Lung (tissue), 12 donors: ENCODE results near the gene CIC. TPM values are rescaled to one million over a fixed set of nuclear protein-coding genes. Genes with fewer than 3 reads are reported as not detected.

Experiments
- ATAC-seq: fragments of 200-7000 bp; cut with Tn5 transposase; one replicate; pipeline ENCODE4 v1.9.1; 2020; ENCODE audit warnings: moderate number of reproducible peaks; ENCODE audit not compliant: insufficient read depth, low FRiP score
- DNase-seq, 3 donors: peaks; one replicate each; pipeline ENCODE4 v3.0.0-alpha.2; 2013 to 2017
- H3K27ac ChIP-seq, 2 donors: one replicate each; pipeline ENCODE4 v1.5.1; 2013; ENCODE audit warnings: mild to moderate bottlenecking in 2 of 2, moderate library complexity in 2 of 2, control low read depth in 1 of 2, inconsistent platforms in 1 of 2, low read depth in 1 of 2, low read length in 1 of 2
- H3K27me3 ChIP-seq, 3 donors: one replicate each; pipeline ENCODE4 v1.5.1; 2013; ENCODE audit warnings: low read length in 2 of 3; ENCODE audit not compliant: control insufficient read depth in 3 of 3, insufficient read depth in 3 of 3
- H3K36me3 ChIP-seq, 4 donors: one replicate each; pipeline ENCODE4 v1.5.1; 2013; ENCODE audit warnings: low read length in 4 of 4, mild to moderate bottlenecking in 1 of 4, moderate library complexity in 1 of 4; ENCODE audit not compliant: control insufficient read depth in 4 of 4, insufficient read depth in 4 of 4
- H3K4me1 ChIP-seq, 5 donors: one replicate each; pipeline ENCODE4 v1.5.1; 2013; ENCODE audit warnings: low read length in 5 of 5, mild to moderate bottlenecking in 2 of 5, moderate library complexity in 1 of 5; ENCODE audit not compliant: control insufficient read depth in 5 of 5, insufficient read depth in 5 of 5
- H3K4me3 ChIP-seq: one replicate; pipeline ENCODE4 v1.5.1; 2013; ENCODE audit warnings: mild to moderate bottlenecking, control low read depth, moderate library complexity
- H3K9ac ChIP-seq, 2 donors: one replicate each; pipeline ENCODE4 v1.5.1; 2013; ENCODE audit warnings: low read length in 2 of 2, control low read depth in 1 of 2; ENCODE audit not compliant: insufficient read depth in 1 of 2
- H3K9me3 ChIP-seq, 4 donors: one replicate each; pipeline ENCODE4 v1.5.1; 2013; ENCODE audit warnings: low read length in 3 of 4, mild to moderate bottlenecking in 1 of 4, moderate library complexity in 1 of 4; ENCODE audit not compliant: control insufficient read depth in 4 of 4, insufficient read depth in 3 of 4
- CTCF ChIP-seq: IDR thresholded peaks from 2 replicates; pipeline ENCODE4 v1.5.1; 2012; ENCODE audit warnings: mild to moderate bottlenecking; ENCODE audit errors: control extremely low read depth, extremely low read depth
- WGBS, 2 donors: extraction: QIAGEN DNeasy Blood & Tissue Kit; methylation state at CpG; one replicate each; pipeline ENCODE4 v1.1.7; 2013; 5-methylcytosine and 5-hydroxymethylcytosine counted together
- polyA plus RNA-seq, 2 donors: library from polyadenylated mRNA; stranded (reverse); fragments of 200-250 nt; gene quantifications; one replicate each; pipeline ENCODE4 v1.2.1, GENCODE V29; 2013
- total RNA-seq, 2 donors: library from RNA; depleted of rRNA in 1 of 2; stranded (reverse); fragments of >200 nt in 1 of 2; gene quantifications; one replicate each; pipeline ENCODE4 v1.2.1, GENCODE V29; 2014 to 2021
- donor health status: control.
- donor health status: control.
- donor health status: Bipolar disorder and iron deficiency.
- donor health status: healthy.
- donor health status: DM: yes; HTN: yes; CAD: no.

The CIC gene
- total and polyA plus RNA-seq, 4 donors: 31.2 to 84.5 (median 40.6) TPM

GRCh38 chr19:42245231-42245630, 23.8 kb upstream of the CIC start:
- 77 to 85% methylated on average over 10 of the region's 10 CpGs for WGBS, 2 donors
- H3K9ac ChIP-seq: peak overlapping the region in 1 of 2 donors; percentile 20
- peak overlapping the region; percentile 26 to 64 for H3K27ac ChIP-seq
- H3K36me3 ChIP-seq: peaks cover 7 to 21% (median 18%) of the 10 kb centered on the region in 4 donors
- no peak overlapping the region for H3K4me3 ChIP-seq
- no peaks in the 10 kb centered on the region for H3K9me3 ChIP-seq
- peaks cover 0 to 37% (median 7%) of the 10 kb centered on the region in 5 donors for H3K4me1 ChIP-seq
- no peaks in the 10 kb centered on the region for H3K27me3 ChIP-seq
- ATAC-seq: no peak
- no peak for DNase-seq
- TF ChIP-seq CTCF: no peak

- peak; percentile 29 for TF ChIP-seq CTCF
- Histone ChIP-seq H3K4me3 (no peak overlapping the region), H3K9me3 (no peaks in the 10 kb centered on the region), H3K27ac (peak overlapping the region; percentile 4 to 32), H3K27me3 (no peaks in the 10 kb centered on the region), H3K36me3 (peaks cover 7 to 19% (median 16%) of the 10 kb centered on the region in 4 donors), H3K9ac (peak overlapping the region in 1 of 2 donors; percentile 9), H3K4me1 (peaks cover 4 to 40% (median 16%) of the 10 kb centered on the region in 5 donors)
- WGBS, 2 donors: 29 to 37% methylated on average over 10 of the region's 10 CpGs
- ATAC-seq: no peak
- peak; percentile 62 to 68 (median 67) for DNase-seq
Observed at GRCh38 chr19:42246143-42246921, 22.7 kb upstream of the CIC start.

- peaks cover 11 to 43% (median 21%) of the 10 kb centered on the region in 5 donors for H3K4me1 ChIP-seq
- no peak for TF ChIP-seq CTCF
- H3K27ac ChIP-seq: peak overlapping the region; percentile 4 to 32
- DNase-seq (no peak), ATAC-seq (no peak)
- no peak overlapping the region for H3K4me3 ChIP-seq
- H3K9ac ChIP-seq: no peak overlapping the region
- peaks cover 7 to 19% (median 16%) of the 10 kb centered on the region in 4 donors for H3K36me3 ChIP-seq
- no peaks in the 10 kb centered on the region for H3K9me3 ChIP-seq
- H3K27me3 ChIP-seq: no peaks in the 10 kb centered on the region
- WGBS, 2 donors: 85 to 92% methylated on average over 7 of the region's 7 CpGs
Observed at GRCh38 chr19:42246922-42247639, 22.0 kb upstream of the CIC start.
